ENCODE results near the gene GPD1L. TPM values are rescaled to one million over a fixed set of nuclear protein-coding genes. Genes with fewer than 3 reads are reported as not detected.

GPD1L gene
- polyA plus RNA-seq, 1 donor from 2014 or later: 18.2 TPM

DNA sequence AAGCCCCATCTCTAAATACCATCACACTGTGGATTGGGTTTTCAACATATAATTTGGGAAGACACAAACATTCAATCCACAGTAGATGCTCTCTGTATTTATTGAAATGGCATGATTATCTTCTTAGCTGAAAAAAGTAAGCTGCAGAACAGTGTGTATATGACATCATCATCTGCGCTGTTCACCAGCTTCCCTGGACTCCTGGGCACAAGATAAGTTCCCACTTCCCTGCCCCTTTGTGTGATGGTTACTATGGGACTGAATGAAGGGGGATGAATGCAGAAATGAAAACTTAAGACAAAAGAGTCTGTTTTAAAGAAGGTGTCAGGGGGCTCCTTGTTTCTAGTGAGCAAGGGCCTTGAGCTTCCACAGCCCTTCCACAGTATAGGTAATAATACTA is 20.0 kb upstream of the GPD1L start:
- H3K36me3 ChIP-seq (ENCODE audit: insufficient read depth, low read length): no peaks in the 10 kb centered on the region
- no peaks in the 10 kb centered on the region for H3K9me2 ChIP-seq (ENCODE audit: insufficient read depth, low read length)
- H3K9ac ChIP-seq (ENCODE audit: low read length): no peak overlapping the region
- H2AFZ ChIP-seq (ENCODE audit: low read depth, low read length): no peak overlapping the region
- H4K20me1 ChIP-seq (ENCODE audit: insufficient read depth): no peaks in the 10 kb centered on the region
- no peak overlapping the region for H3K4me3 ChIP-seq (ENCODE audit: low read length)
- no peaks in the 10 kb centered on the region for H3K27me3 ChIP-seq (ENCODE audit: insufficient read depth, low read depth, low read length)
- H3F3A ChIP-seq (ENCODE audit: insufficient read depth, low read length, poor library complexity, severe bottlenecking): no peaks in the 10 kb centered on the region
- H3K27ac ChIP-seq (ENCODE audit: low read length): no peak overlapping the region
- no peaks in the 10 kb centered on the region for H3K9me3 ChIP-seq (ENCODE audit: low read length)
- no peaks in the 10 kb centered on the region for H3K79me2 ChIP-seq (replicated peaks; ENCODE audit: insufficient read depth, low read length)
- TF ChIP-seq SMC3 (conservative IDR thresholded peaks at IDR 0.05; ENCODE audit: poor library complexity): no peak
- TF ChIP-seq EZH2 (IDR thresholded peaks at IDR 0.05; ENCODE audit: borderline replicate concordance, insufficient read depth, low read length, poor library complexity, severe bottlenecking): no peak
- TF ChIP-seq, protein P1, sequence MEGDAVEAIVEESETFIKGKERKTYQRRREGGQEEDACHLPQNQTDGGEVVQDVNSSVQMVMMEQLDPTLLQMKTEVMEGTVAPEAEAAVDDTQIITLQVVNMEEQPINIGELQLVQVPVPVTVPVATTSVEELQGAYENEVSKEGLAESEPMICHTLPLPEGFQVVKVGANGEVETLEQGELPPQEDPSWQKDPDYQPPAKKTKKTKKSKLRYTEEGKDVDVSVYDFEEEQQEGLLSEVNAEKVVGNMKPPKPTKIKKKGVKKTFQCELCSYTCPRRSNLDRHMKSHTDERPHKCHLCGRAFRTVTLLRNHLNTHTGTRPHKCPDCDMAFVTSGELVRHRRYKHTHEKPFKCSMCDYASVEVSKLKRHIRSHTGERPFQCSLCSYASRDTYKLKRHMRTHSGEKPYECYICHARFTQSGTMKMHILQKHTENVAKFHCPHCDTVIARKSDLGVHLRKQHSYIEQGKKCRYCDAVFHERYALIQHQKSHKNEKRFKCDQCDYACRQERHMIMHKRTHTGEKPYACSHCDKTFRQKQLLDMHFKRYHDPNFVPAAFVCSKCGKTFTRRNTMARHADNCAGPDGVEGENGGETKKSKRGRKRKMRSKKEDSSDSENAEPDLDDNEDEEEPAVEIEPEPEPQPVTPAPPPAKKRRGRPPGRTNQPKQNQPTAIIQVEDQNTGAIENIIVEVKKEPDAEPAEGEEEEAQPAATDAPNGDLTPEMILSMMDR (IDR thresholded peaks at IDR 0.05; ENCODE audit: poor library complexity, severe bottlenecking): no peak
- no peak for TF ChIP-seq POLR2AphosphoS5 (IDR thresholded peaks at IDR 0.05)
- TF ChIP-seq RAD21 (conservative IDR thresholded peaks at IDR 0.05): no peak
- TF ChIP-seq EP300 (conservative IDR thresholded peaks at IDR 0.05; ENCODE audit: poor library complexity, severe bottlenecking): no peak
- TF ChIP-seq TAF1 (IDR thresholded peaks at IDR 0.05; ENCODE audit: low read depth): no peak
- TF ChIP-seq, protein P2, sequence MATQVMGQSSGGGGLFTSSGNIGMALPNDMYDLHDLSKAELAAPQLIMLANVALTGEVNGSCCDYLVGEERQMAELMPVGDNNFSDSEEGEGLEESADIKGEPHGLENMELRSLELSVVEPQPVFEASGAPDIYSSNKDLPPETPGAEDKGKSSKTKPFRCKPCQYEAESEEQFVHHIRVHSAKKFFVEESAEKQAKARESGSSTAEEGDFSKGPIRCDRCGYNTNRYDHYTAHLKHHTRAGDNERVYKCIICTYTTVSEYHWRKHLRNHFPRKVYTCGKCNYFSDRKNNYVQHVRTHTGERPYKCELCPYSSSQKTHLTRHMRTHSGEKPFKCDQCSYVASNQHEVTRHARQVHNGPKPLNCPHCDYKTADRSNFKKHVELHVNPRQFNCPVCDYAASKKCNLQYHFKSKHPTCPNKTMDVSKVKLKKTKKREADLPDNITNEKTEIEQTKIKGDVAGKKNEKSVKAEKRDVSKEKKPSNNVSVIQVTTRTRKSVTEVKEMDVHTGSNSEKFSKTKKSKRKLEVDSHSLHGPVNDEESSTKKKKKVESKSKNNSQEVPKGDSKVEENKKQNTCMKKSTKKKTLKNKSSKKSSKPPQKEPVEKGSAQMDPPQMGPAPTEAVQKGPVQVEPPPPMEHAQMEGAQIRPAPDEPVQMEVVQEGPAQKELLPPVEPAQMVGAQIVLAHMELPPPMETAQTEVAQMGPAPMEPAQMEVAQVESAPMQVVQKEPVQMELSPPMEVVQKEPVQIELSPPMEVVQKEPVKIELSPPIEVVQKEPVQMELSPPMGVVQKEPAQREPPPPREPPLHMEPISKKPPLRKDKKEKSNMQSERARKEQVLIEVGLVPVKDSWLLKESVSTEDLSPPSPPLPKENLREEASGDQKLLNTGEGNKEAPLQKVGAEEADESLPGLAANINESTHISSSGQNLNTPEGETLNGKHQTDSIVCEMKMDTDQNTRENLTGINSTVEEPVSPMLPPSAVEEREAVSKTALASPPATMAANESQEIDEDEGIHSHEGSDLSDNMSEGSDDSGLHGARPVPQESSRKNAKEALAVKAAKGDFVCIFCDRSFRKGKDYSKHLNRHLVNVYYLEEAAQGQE (IDR thresholded peaks at IDR 0.05; ENCODE audit: borderline replicate concordance): no peak
- TF ChIP-seq MXI1 (conservative IDR thresholded peaks at IDR 0.05; ENCODE audit: poor library complexity, severe bottlenecking): no peak
- no peak overlapping the region for H3K4me2 ChIP-seq (ENCODE audit: low read length)

DNA sequence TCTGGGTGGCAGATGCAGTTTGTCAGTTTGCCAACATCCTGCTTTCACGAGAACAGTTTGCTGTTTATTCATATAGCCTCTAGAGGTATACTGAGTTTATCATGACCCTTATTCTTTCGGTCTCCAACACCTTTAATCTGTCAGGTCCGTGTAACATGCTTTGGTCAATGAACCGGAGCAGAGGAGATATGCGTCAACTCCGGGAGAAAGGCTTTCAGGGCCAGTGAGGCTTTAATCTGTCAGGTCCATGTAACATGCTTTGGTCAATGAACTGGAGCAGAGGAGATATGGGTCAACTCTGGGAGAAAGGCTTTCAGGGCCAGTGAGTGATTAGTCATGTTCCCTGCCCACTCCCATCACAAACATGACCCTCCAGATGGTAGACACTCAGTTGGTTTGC is 16.9 kb upstream of the GPD1L start:
- H3K4me3 ChIP-seq (ENCODE audit: low read length): no peak overlapping the region
- H2AFZ ChIP-seq (ENCODE audit: low read depth, low read length): no peak overlapping the region
- no peak overlapping the region for H3K27ac ChIP-seq (ENCODE audit: low read length)
- H3K79me2 ChIP-seq (replicated peaks; ENCODE audit: insufficient read depth, low read length): no peaks in the 10 kb centered on the region
- H3K27me3 ChIP-seq (ENCODE audit: insufficient read depth, low read depth, low read length): no peaks in the 10 kb centered on the region
- no peaks in the 10 kb centered on the region for H3K9me3 ChIP-seq (ENCODE audit: low read length)
- H3K9me2 ChIP-seq (ENCODE audit: insufficient read depth, low read length): no peaks in the 10 kb centered on the region
- H3K9ac ChIP-seq (ENCODE audit: low read length): no peak overlapping the region
- TF ChIP-seq, protein P1 (IDR thresholded peaks at IDR 0.05; ENCODE audit: poor library complexity, severe bottlenecking): no peak
- TF ChIP-seq EZH2 (IDR thresholded peaks at IDR 0.05; ENCODE audit: borderline replicate concordance, insufficient read depth, low read length, poor library complexity, severe bottlenecking): no peak
- TF ChIP-seq, protein P2 (IDR thresholded peaks at IDR 0.05; ENCODE audit: borderline replicate concordance): no peak
- TF ChIP-seq POLR2AphosphoS5 (IDR thresholded peaks at IDR 0.05): no peak
- no peaks in the 10 kb centered on the region for H4K20me1 ChIP-seq (ENCODE audit: insufficient read depth)
- no peaks in the 10 kb centered on the region for H3F3A ChIP-seq (ENCODE audit: insufficient read depth, low read length, poor library complexity, severe bottlenecking)
- H3K36me3 ChIP-seq (ENCODE audit: insufficient read depth, low read length): no peaks in the 10 kb centered on the region
- H3K4me2 ChIP-seq (ENCODE audit: low read length): no peak overlapping the region
